ENCODE results near the gene DMBX1.

GRCh38 chr1:46517932-46518498, 28.4 kb downstream of the DMBX1 start:
- TF ChIP-seq RAD21 (IDR thresholded peaks at IDR 0.05; ENCODE audit: low read length) = no peak
- TF ChIP-seq CTCF (conservative IDR thresholded peaks at IDR 0.05; ENCODE audit: low read depth, low read length) = no peak
- no peak for TF ChIP-seq RFX5 (IDR thresholded peaks at IDR 0.05; ENCODE audit: low read depth, low read length)
- TF ChIP-seq BHLHE40 (IDR thresholded peaks at IDR 0.05; ENCODE audit: low read depth, low read length) = no peak
- TF ChIP-seq MAZ (IDR thresholded peaks at IDR 0.05; ENCODE audit: borderline replicate concordance, low read depth, low read length) = no peak
- TF ChIP-seq POLR2A (IDR thresholded peaks at IDR 0.05; ENCODE audit: low read depth, low read length) = no peak
- TF ChIP-seq USF2 (IDR thresholded peaks at IDR 0.05; ENCODE audit: low read depth, low read length) = no peak
- TF ChIP-seq MXI1 (IDR thresholded peaks at IDR 0.05; ENCODE audit: borderline replicate concordance, low read depth, low read length) = no peak
- TF ChIP-seq FOS (IDR thresholded peaks at IDR 0.05; ENCODE audit: low read depth, low read length) = no peak
- TF ChIP-seq CHD1 (IDR thresholded peaks at IDR 0.05; ENCODE audit: low read depth, low read length) = no peak
